HEK293 (cell line): Measurements from ENCODE around the gene SSBP3.

ENCODE experiments used
- CTCF ChIA-PET: fragments of 350-600 bp; formaldehyde crosslinking; extraction: SDS; loops from one replicate; lab custom pipeline; 2021; ENCODE audit warnings: antibody characterized with exemption; lab: Yijun Ruan, JAX
- POLR2A ChIA-PET: fragments of 300-600 bp; formaldehyde crosslinking; extraction: SDS; loops from one replicate; lab custom pipeline; 2020; ENCODE audit warnings: antibody characterized with exemption, inconsistent platforms; lab: Yijun Ruan, JAX
- H3K27ac ChIP-seq: fragments of 200-500 bp; sonication (Bioruptor generic); 2 replicates; pipeline ENCODE4 v1.5.1; 2014; ENCODE audit warnings: low read depth, low read length, control low read depth, inconsistent platforms; ENCODE audit errors: extremely low read depth
- H3K36me3 ChIP-seq, 2 experiments: fragments of 200-500 bp in 1 of 2; sonication (Bioruptor generic) in 1 of 2; 1 replicate in 1 of 2; 2 replicates in 1 of 2; pipeline ENCODE4 v1.5.1; 2014 to 2017; ENCODE audit warnings: inconsistent platforms in 2 of 2, low read length in 2 of 2; ENCODE audit not compliant: control insufficient read depth in 2 of 2, insufficient read depth in 1 of 2
- H3K4me1 ChIP-seq: fragments of 200-500 bp; sonication (Bioruptor generic); 2 replicates; pipeline ENCODE4 v1.5.1; 2014; ENCODE audit warnings: mild to moderate bottlenecking, low read length, inconsistent platforms; ENCODE audit not compliant: control insufficient read depth, insufficient read depth
- H3K4me3 ChIP-seq: 2 replicates; pipeline ENCODE4 v1.5.1; 2011; ENCODE audit warnings: low read depth, mild to moderate bottlenecking, control low read depth, low read length, moderate library complexity
- H3K9me3 ChIP-seq: fragments of 200-500 bp; sonication (Bioruptor generic); 2 replicates; pipeline ENCODE4 v1.5.1; 2014; ENCODE audit warnings: low read depth, low read length, inconsistent platforms; ENCODE audit not compliant: control insufficient read depth, insufficient read depth
- HIC1 ChIP-seq: fragments of 450-650 bp; formaldehyde crosslinking; IDR thresholded peaks from 2 replicates; pipeline ENCODE4 v1.5.1; 2016; ENCODE audit warnings: missing biosample characterization, missing genetic modification characterization
- IKZF3 ChIP-seq: fragments of 450-650 bp; IDR thresholded peaks from 2 replicates; pipeline ENCODE4 v1.5.0; 2018; ENCODE audit warnings: missing biosample characterization, mild to moderate bottlenecking, missing genetic modification characterization, moderate library complexity
- KLF1 ChIP-seq: fragments of 450-650 bp; formaldehyde crosslinking; IDR thresholded peaks from 2 replicates; pipeline ENCODE4 v1.5.1; 2016; ENCODE audit warnings: missing biosample characterization, missing genetic modification characterization
- MYNN ChIP-seq: fragments of 450-650 bp; formaldehyde crosslinking; IDR thresholded peaks from 2 replicates; pipeline ENCODE4 v1.5.1; 2016; ENCODE audit warnings: missing biosample characterization, missing genetic modification characterization, borderline replicate concordance
- PRDM1 ChIP-seq: fragments of 450-650 bp; formaldehyde crosslinking; IDR thresholded peaks from 2 replicates; pipeline ENCODE4; 2016; ENCODE audit warnings: missing biosample characterization, missing genetic modification characterization
- PRDM2 ChIP-seq: fragments of 450-650 bp; formaldehyde crosslinking; IDR thresholded peaks from 2 replicates; pipeline ENCODE4 v1.5.1; 2016; ENCODE audit warnings: missing biosample characterization, missing genetic modification characterization, borderline replicate concordance
- REST ChIP-seq: fragments of 450-650 bp; formaldehyde crosslinking; IDR thresholded peaks from 2 replicates; pipeline ENCODE4 v1.5.1; 2016; ENCODE audit warnings: missing biosample characterization, missing genetic modification characterization
- ZBTB26 ChIP-seq: fragments of 450-650 bp; formaldehyde crosslinking; optimal IDR thresholded peaks from 2 replicates; pipeline ENCODE3; 2016; ENCODE audit warnings: missing biosample characterization, mild to moderate bottlenecking, missing genetic modification characterization
- ZNF157 ChIP-seq: fragments of 450-650 bp; formaldehyde crosslinking; IDR thresholded peaks from 2 replicates; pipeline ENCODE4 v1.5.1; 2016; ENCODE audit warnings: missing biosample characterization, missing genetic modification characterization
- ZNF214 ChIP-seq: fragments of 450-650 bp; formaldehyde crosslinking; IDR thresholded peaks from 2 replicates; pipeline ENCODE4 v1.5.1; 2017; ENCODE audit warnings: missing biosample characterization, mild to moderate bottlenecking, missing genetic modification characterization, borderline replicate concordance
- ZNF274 ChIP-seq, 2 experiments: fragments of 200-500 bp in 1 of 2; fragments of 450-650 bp in 1 of 2; sonication (Bioruptor generic) in 1 of 2; formaldehyde crosslinking in 1 of 2; IDR thresholded peaks; 2 replicates each; pipeline versions ENCODE4 v1.5.1 to v1.6.1; 2014 to 2016; ENCODE audit warnings: borderline replicate concordance in 1 of 2, inconsistent platforms in 1 of 2, low read length in 1 of 2, missing biosample characterization in 1 of 2, missing genetic modification characterization in 1 of 2
- ZNF280C ChIP-seq: fragments of 450-650 bp; formaldehyde crosslinking; IDR thresholded peaks from 2 replicates; pipeline ENCODE4 v1.5.1; 2016; ENCODE audit warnings: missing biosample characterization, missing genetic modification characterization
- ZNF510 ChIP-seq: fragments of 450-650 bp; formaldehyde crosslinking; IDR thresholded peaks from 2 replicates; pipeline ENCODE4 v1.5.1; 2018; ENCODE audit warnings: mild to moderate bottlenecking, missing genetic modification characterization, missing biosample characterization; ENCODE audit not compliant: insufficient replicate concordance
- ZNF548 ChIP-seq: fragments of 450-650 bp; formaldehyde crosslinking; IDR thresholded peaks from 2 replicates; pipeline ENCODE4 v1.5.1; 2016; ENCODE audit warnings: missing biosample characterization, missing genetic modification characterization
- ZNF585B ChIP-seq: fragments of 450-650 bp; formaldehyde crosslinking; IDR thresholded peaks from 2 replicates; pipeline ENCODE4 v1.5.1; 2016; ENCODE audit warnings: missing biosample characterization, missing genetic modification characterization
- ZNF639 ChIP-seq: fragments of 450-650 bp; formaldehyde crosslinking; IDR thresholded peaks from 2 replicates; pipeline ENCODE4 v1.5.1; 2016; ENCODE audit warnings: missing biosample characterization, missing genetic modification characterization

SSBP3 gene

GRCh38 chr1:54407404-54408146 lies 1.4 kb upstream of the SSBP3 start (continued):
- TF ChIP-seq ZNF157 (tag by site-specific recombination) (no peak), REST (tag by site-specific recombination) (no peak), MYNN (tag by site-specific recombination) (no peak), ZNF548 (tag by site-specific recombination) (no peak), ZNF214 (tag by site-specific recombination) (no peak), KLF1 (0 out of 2 replicates have a peak, but pooled peaks have one; percentile 19), ZNF280C (tag by site-specific recombination) (no peak), ZNF510 (no peak), ZNF639 (tag by site-specific recombination) (peak; percentile 66)
- TF ChIP-seq, all 188 proteins: peak for 49

- POLR2A ChIA-PET: interaction anchor here (0.6 to 2.3 kb wide), 22 partner anchors 10 to 1980 kb away, joined by 3 to 44 read pairs (median 5); partner anchors contain the start of genes CYB5RL, IFT25, LRRC42 and MRPL37
These were observed 885 bp upstream of the SSBP3 start for GRCh38 chr1:54407154-54407403.

More at GRCh38 chr1:54407154-54407403, 885 bp upstream of the SSBP3 start:
- Histone ChIP-seq H3K27ac (peak overlapping the region; percentile 76), H3K4me3 (peak overlapping the region; percentile 71), H3K9me3 (no peaks in the 10 kb centered on the region), H3K36me3 (peaks cover 0 to 12% of the 10 kb centered on the region in 2 experiments; a peak in 1 of 3 replicates), H3K4me1 (peaks cover 16% of the 10 kb centered on the region)
- CTCF ChIA-PET: interaction anchor here (0.7 to 1.2 kb wide), 4 partner anchors 82 to 286 kb away, joined by 3 to 16 read pairs (median 4); no protein-coding TSS in a partner anchor
- TF ChIP-seq ZBTB26 (tag by site-specific recombination): peak; percentile 20
- 0 out of 2 replicates have a peak, but pooled peaks have one; percentile 39 for TF ChIP-seq IKZF3
- peak; percentile 44; the same call in 1 of the 2 replicates for TF ChIP-seq HIC1 (tag by site-specific recombination)
- no peak for TF ChIP-seq PRDM2 (tag by site-specific recombination)
- no peak for TF ChIP-seq ZNF585B
- no peak for TF ChIP-seq ZNF274 (IDR thresholded peaks at IDR 0.05; ENCODE audit: low read length)
- TF ChIP-seq ZNF274 (tag by site-specific recombination; IDR thresholded peaks at IDR 0.05; ENCODE audit: borderline replicate concordance): no peak
- 0 out of 2 replicates have a peak, but pooled peaks have one; percentile 26 for TF ChIP-seq PRDM1 (tag by site-specific recombination)
